Peyer's patch (tissue), 4 donors: Measurements from ENCODE around the gene KLRC3. TPM values are rescaled to one million over a fixed set of nuclear protein-coding genes. Genes with fewer than 3 reads are reported as not detected.

ENCODE experiments used
- total RNA-seq, 4 donors: library from RNA; depleted of rRNA; stranded (reverse); fragments of >200 nt; gene quantifications; one replicate each; pipeline ENCODE4 v1.1.0, GENCODE V29; 2016

Gene KLRC3
- total RNA-seq, 4 donors from 2014 or later = 1.6 to 2.8 TPM; not detected in 2

Other genes starting within 250 kb of the KLRC3 start
- gene OLR1, start 248.5 kb downstream of the KLRC3 start, total RNA-seq = not detected
- gene TMEM52B, start 241.6 kb downstream of the KLRC3 start, total RNA-seq = not detected
- 100 to 1,000 TPM in 1 of 4 donors, 10 to 100 TPM in 3; 47.4 to 138 (median 70.2) TPM for gene GABARAPL1, start 207.7 kb downstream of the KLRC3 start, total RNA-seq
- gene KLRD1, start 112.7 kb downstream of the KLRC3 start, total RNA-seq = 1 to 10 TPM in 3 of 4 donors, under 1 TPM in 1; under 0.01 to 8.4 (median 5.4) TPM
- gene KLRK1, start 30.6 kb downstream of the KLRC3 start, total RNA-seq = 10 to 100 TPM in 1 of 4 donors, 1 to 10 TPM in 3; 3.3 to 17.9 (median 6.6) TPM
- gene KLRC4, start 10.8 kb downstream of the KLRC3 start, total RNA-seq = 1 to 10 TPM in 3 of 4 donors, not detected in 1; 2.1 to 5.8 (median 5.6) TPM
- gene KLRC2, start 15.4 kb upstream of the KLRC3 start, total RNA-seq = 1 to 10 TPM in 3 of 4 donors, not detected in 1; 1.8 to 8.3 (median 4.7) TPM
- gene KLRC1, start 32.8 kb upstream of the KLRC3 start, total RNA-seq = 1 to 10 TPM in 3 of 4 donors, not detected in 1; 1.3 to 3.3 (median 1.9) TPM
- 1 to 10 TPM in 2 of 4 donors, not detected in 2; 1.5 to 1.7 TPM for gene EIF2S3B, start 85.3 kb upstream of the KLRC3 start, total RNA-seq
- 10 to 100 TPM in 2 of 4 donors, 1 to 10 TPM in 2; 7.7 to 28.9 (median 9.8) TPM for gene MAGOHB, start 193.0 kb upstream of the KLRC3 start, total RNA-seq